A549 treated with CpdA at 1 μM for 4 hours (cell line): ENCODE data around the gene AMN1. TPM values are rescaled to one million over a fixed set of nuclear protein-coding genes. Genes with fewer than 3 reads are reported as not detected.

ENCODE experiments used
- total RNA-seq: library from RNA; stranded (reverse); fragments of 200-300 nt; extraction: Qiagen RNA extraction; gene quantifications from 5 replicates; pipeline ENCODE4 v1.2.3, GENCODE V29; 2022; ENCODE audit warnings: low read depth

Gene AMN1
- total RNA-seq, result 11.3 to 13.0 TPM (median 12.2 TPM) in 5 replicates

DNA sequence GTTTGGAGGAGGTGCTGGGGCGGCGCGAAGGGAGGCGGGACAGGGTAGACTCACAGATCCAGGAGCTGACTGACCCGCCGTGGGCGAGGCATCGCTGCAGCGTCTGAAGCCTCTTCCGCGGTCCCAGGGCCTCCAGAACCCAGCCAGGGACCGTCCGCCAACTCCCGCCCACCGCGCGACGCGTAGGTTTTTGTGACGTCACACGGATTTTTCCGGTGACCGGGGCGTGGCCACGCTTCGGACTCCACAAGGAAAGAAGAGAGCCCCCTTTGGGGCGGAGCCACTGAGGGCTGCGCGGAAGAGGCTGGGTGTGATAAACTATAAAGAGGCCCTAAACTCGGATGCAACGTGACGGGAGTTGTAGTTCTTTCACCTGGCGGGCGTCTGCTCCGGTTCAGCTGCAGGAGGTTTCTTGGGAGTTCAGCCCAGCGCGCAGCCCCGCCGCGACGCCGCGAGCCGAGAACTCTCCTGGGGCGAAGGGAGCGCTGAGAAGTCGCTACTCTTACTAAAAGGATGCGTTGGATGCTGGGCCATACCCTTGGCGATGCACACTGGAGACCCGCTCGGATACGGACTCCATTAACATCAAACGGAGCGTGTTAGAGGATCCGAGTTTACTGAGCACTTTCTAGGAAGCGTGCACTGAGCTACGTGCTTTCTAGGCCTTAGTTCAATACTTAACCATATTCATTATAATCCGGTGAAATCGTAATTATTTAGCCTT lies at the start of gene AMN1:
TSS of gene AMN1 (minus strand) at position 105 of the 724 bp plus-strand sequence. CDS start at position 92, 13 bp downstream.

DNA sequence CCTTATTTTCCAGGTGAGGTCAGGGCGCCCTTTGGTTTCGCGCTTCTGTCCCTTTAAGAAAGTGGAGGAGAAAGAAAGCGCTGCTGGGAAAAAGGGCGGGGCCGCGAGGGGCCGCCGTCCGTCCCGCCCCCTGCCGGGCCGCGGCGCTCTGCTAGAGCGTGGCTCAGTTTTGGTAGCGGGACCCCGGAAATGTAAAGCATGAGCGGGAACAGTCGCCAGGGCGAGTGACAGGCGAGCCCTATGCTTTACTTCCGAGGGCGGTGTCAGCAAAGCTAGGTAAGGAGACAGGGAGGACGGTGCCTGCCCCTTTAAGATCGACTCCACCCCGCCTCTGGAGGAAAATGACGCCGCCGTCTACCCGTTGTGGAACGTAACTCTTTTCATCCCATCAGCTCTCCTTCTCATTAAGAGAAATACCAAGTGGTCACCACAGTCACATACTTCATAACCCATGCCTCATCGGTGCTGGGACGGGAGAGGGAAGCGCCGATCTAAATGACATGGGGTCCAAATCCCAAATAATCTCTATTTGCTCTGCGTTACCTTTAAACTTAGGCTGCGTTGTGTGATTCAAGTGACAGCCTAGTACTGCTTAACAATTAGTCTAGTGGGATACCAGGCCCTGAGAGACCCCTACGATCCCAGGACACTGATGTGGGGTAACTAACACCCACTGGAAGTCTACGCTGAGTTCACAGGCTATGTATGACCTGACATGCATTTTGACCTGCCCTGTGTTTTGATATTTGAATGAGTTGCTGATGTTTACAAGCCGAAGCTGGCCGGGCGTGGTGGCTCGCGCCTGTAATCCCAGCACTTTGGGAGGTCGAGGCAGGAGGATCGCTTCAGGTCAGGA lies 69.5 kb downstream of the AMN1 start, which contains the start of gene ETFBKMT:
TSS of gene ETFBKMT (plus strand) at position 602 of the 856 bp plus-strand sequence. CDS start 2,266 bp downstream, outside the sequence.

Other genes with a start within 250 kb of the AMN1 start
- 13.5 to 16.5 TPM (median 15.0 TPM) in 5 replicates for gene DENND5B, start 137.9 kb downstream of the AMN1 start, total RNA-seq
- gene ETFBKMT, start 69.3 kb downstream of the AMN1 start, total RNA-seq, result 0.66 to 1.4 TPM (median 1.1 TPM) in 5 replicates
- gene RESF1, start 230.4 kb upstream of the AMN1 start, total RNA-seq, result 20.9 to 31.5 TPM (median 23.3 TPM) in 5 replicates